Measurements from ENCODE around the gene RIC1.

- TF ChIP-seq, protein P1, sequence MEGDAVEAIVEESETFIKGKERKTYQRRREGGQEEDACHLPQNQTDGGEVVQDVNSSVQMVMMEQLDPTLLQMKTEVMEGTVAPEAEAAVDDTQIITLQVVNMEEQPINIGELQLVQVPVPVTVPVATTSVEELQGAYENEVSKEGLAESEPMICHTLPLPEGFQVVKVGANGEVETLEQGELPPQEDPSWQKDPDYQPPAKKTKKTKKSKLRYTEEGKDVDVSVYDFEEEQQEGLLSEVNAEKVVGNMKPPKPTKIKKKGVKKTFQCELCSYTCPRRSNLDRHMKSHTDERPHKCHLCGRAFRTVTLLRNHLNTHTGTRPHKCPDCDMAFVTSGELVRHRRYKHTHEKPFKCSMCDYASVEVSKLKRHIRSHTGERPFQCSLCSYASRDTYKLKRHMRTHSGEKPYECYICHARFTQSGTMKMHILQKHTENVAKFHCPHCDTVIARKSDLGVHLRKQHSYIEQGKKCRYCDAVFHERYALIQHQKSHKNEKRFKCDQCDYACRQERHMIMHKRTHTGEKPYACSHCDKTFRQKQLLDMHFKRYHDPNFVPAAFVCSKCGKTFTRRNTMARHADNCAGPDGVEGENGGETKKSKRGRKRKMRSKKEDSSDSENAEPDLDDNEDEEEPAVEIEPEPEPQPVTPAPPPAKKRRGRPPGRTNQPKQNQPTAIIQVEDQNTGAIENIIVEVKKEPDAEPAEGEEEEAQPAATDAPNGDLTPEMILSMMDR (IDR thresholded peaks at IDR 0.05; ENCODE audit: low read length), result no peak
- TF ChIP-seq EZH2 (IDR thresholded peaks at IDR 0.05; ENCODE audit: borderline replicate concordance, low read length), result no peak
Observed at GRCh38 chr9:5587024-5587423, 41.9 kb upstream of the RIC1 start.
